NT2/D1 (cell line): ENCODE measurements around the gene VAV3.

Experiments
- DNase-seq: peaks from one replicate; pipeline ENCODE4 v3.0.0-alpha.2; 2011; ENCODE audit warnings: low read depth, low spot score
- H3K27me3 ChIP-seq: 2 replicates; pipeline ENCODE4 v1.6.0; 2011; ENCODE audit warnings: mild to moderate bottlenecking; ENCODE audit not compliant: insufficient read length, insufficient read depth
- H3K36me3 ChIP-seq: 2 replicates; pipeline ENCODE4 v1.6.1; 2011; ENCODE audit warnings: mild to moderate bottlenecking, low read length, mixed read lengths; ENCODE audit not compliant: insufficient read depth, insufficient read length
- H3K4me1 ChIP-seq: 2 replicates; pipeline ENCODE4 v1.5.1; 2011; ENCODE audit not compliant: insufficient read depth, insufficient read length
- H3K4me3 ChIP-seq: 2 replicates; pipeline ENCODE4 v1.5.1; 2011; ENCODE audit warnings: low read depth; ENCODE audit not compliant: insufficient read length
- H3K9ac ChIP-seq: 2 replicates; pipeline ENCODE4 v1.6.0; 2011; ENCODE audit warnings: low read depth; ENCODE audit not compliant: insufficient read length
- H3K9me3 ChIP-seq: 2 replicates; pipeline ENCODE4 v1.5.1; 2011; ENCODE audit warnings: mild to moderate bottlenecking, low read length; ENCODE audit not compliant: insufficient read depth
- SUZ12 ChIP-seq: IDR thresholded peaks from 2 replicates; pipeline ENCODE4 v1.6.1; 2011; ENCODE audit not compliant: insufficient read length, insufficient read depth; ENCODE audit errors: extremely low read depth
- YY1 ChIP-seq: IDR thresholded peaks from 2 replicates; pipeline ENCODE4 v1.6.1; 2011; ENCODE audit not compliant: insufficient read length, insufficient read depth
- ZNF274 ChIP-seq: IDR thresholded peaks from 2 replicates; pipeline ENCODE4 v1.6.1; 2011; ENCODE audit warnings: mild to moderate bottlenecking, low read depth, low read length

Gene VAV3

DNA sequence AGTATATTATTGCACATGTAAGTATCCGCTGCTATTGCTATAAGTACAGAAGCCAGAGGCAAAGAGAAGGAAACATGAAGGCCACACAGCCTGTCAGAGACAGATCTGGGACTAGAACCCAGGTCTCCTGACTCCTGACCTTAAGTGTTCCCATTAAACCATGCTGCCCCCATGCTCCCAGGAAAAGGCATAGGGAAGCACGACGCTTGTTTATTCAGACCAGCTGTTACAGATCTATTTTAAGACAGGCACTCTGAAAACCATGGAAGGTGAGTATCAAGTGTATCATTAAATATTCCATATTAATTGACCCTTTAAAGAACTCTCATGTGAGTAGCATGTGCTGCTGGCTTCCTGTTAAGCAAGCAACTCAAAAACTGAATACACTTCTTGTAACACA is 11.4 kb downstream of the VAV3 start:
- H3K36me3 ChIP-seq = no peaks in the 10 kb centered on the region
- no peaks in the 10 kb centered on the region for H3K27me3 ChIP-seq
- H3K9ac ChIP-seq = no peak overlapping the region
- no peaks in the 10 kb centered on the region for H3K4me1 ChIP-seq
- H3K9me3 ChIP-seq = no peaks in the 10 kb centered on the region
- H3K4me3 ChIP-seq = no peak overlapping the region
- DNase-seq = no peak
- TF ChIP-seq ZNF274 (no peak), SUZ12 (no peak), YY1 (no peak)

DNA sequence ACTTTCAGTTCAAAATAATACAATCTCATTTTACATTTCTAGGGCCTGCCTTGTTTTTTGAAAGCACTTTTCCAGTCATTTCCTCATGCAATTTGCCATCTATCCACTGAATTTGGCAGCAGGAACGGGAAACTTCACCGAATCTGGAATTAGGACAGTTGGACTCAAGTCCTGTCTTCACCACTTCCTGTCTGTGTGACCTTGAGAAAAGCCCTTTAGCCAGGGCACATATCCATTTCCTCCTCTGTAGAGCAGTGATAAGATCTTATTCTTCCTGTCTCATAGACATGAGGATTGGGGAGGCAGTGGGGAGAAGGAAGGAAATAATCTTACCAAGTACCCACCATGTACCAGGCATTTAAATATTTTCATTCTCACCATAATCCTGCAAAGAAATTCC is 12.0 kb downstream of the VAV3 start:
- no peak for DNase-seq
- H3K4me1 ChIP-seq = no peaks in the 10 kb centered on the region

DNA sequence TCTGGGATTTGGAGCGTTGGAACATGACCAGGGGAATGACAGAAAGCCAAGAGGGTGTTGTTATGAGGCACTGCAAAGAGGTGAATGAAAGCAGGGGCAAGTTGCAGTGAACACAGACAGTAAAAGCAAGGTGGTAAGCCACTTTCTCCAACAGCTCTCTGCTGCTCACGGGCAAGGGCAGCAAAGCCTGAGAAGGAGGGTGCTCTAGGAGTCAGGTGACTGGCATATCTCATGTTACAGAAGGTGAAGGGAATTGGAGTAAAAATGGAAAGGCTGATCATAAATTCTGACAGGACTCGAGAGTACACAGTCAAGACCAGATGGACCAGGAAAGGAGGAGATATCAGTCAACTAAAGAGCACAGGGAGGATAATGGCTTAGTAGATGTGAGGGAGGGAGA is 14.5 kb downstream of the VAV3 start:
- no peaks in the 10 kb centered on the region for H3K36me3 ChIP-seq
- no peak overlapping the region for H3K4me3 ChIP-seq
- no peaks in the 10 kb centered on the region for H3K9me3 ChIP-seq
- no peak overlapping the region for H3K9ac ChIP-seq
- no peak for TF ChIP-seq SUZ12
- TF ChIP-seq YY1 = no peak
- TF ChIP-seq ZNF274 = no peak
- H3K4me1 ChIP-seq = no peaks in the 10 kb centered on the region
- no peak for DNase-seq
- no peaks in the 10 kb centered on the region for H3K27me3 ChIP-seq

More for the DNA sequence above, 12.0 kb downstream of the VAV3 start:
- no peaks in the 10 kb centered on the region for H3K36me3 ChIP-seq
- no peak overlapping the region for H3K4me3 ChIP-seq
- H3K9me3 ChIP-seq = no peaks in the 10 kb centered on the region
- no peak overlapping the region for H3K9ac ChIP-seq
- no peak for TF ChIP-seq ZNF274
- no peak for TF ChIP-seq YY1
- TF ChIP-seq SUZ12 = no peak
- no peaks in the 10 kb centered on the region for H3K27me3 ChIP-seq

GRCh38 chr1:107949467-107950253 is 15.3 kb downstream of the VAV3 start:
- no peak for TF ChIP-seq ZNF274
- TF ChIP-seq YY1 = no peak
- no peak for TF ChIP-seq SUZ12
- Histone ChIP-seq H3K36me3 (no peaks in the 10 kb centered on the region), H3K4me1 (no peaks in the 10 kb centered on the region), H3K4me3 (no peak overlapping the region), H3K9ac (no peak overlapping the region), H3K9me3 (no peaks in the 10 kb centered on the region), H3K27me3 (no peaks in the 10 kb centered on the region)
- no peak for DNase-seq

- DNase-seq = no peak
- H3K4me3 ChIP-seq = no peak overlapping the region
- no peaks in the 10 kb centered on the region for H3K9me3 ChIP-seq
- H3K27me3 ChIP-seq = no peaks in the 10 kb centered on the region
- H3K36me3 ChIP-seq = no peaks in the 10 kb centered on the region
- H3K4me1 ChIP-seq = no peaks in the 10 kb centered on the region
- TF ChIP-seq ZNF274 (no peak), SUZ12 (no peak), YY1 (no peak)
- H3K9ac ChIP-seq = no peak overlapping the region
Observed at GRCh38 chr1:107946794-107947193, 18.2 kb downstream of the VAV3 start.

GRCh38 chr1:107943694-107944093 is 21.3 kb downstream of the VAV3 start:
- no peak overlapping the region for H3K9ac ChIP-seq
- TF ChIP-seq YY1 (no peak), SUZ12 (no peak), ZNF274 (no peak)

GRCh38 chr1:107942814-107943213 is 22.2 kb downstream of the VAV3 start:
- TF ChIP-seq YY1 (no peak), SUZ12 (no peak), ZNF274 (no peak)
- no peak for DNase-seq
- no peaks in the 10 kb centered on the region for H3K9me3 ChIP-seq
- H3K9ac ChIP-seq = no peak overlapping the region
- H3K4me1 ChIP-seq = no peaks in the 10 kb centered on the region
- H3K36me3 ChIP-seq = no peaks in the 10 kb centered on the region
- no peaks in the 10 kb centered on the region for H3K27me3 ChIP-seq
- H3K4me3 ChIP-seq = no peak overlapping the region

More at GRCh38 chr1:107943694-107944093, 21.3 kb downstream of the VAV3 start:
- DNase-seq = no peak
- Histone ChIP-seq H3K27me3 (no peaks in the 10 kb centered on the region), H3K4me3 (no peak overlapping the region), H3K4me1 (no peaks in the 10 kb centered on the region), H3K36me3 (no peaks in the 10 kb centered on the region), H3K9me3 (no peaks in the 10 kb centered on the region)
